Body of pancreas (tissue), 4 donors: ENCODE measurements around the gene RAB44.

Experiments used
- CTCF ChIP-seq, 7 experiments: fragments of 450-650 bp in 4 of 7; fragments of 200-600 bp in 3 of 7; sonication (generic) in 3 of 7; IDR thresholded peaks; one replicate each; pipeline ENCODE4 v1.5.1; 2016 to 2019; ENCODE audit warnings: antibody characterized with exemption in 7 of 7
- POLR2A ChIP-seq, 3 donors: fragments of 450-650 bp; IDR thresholded peaks; one replicate each; pipeline ENCODE4 v1.6.1; 2016; ENCODE audit warnings: antibody characterized with exemption in 3 of 3, mild to moderate bottlenecking in 2 of 3

- TF ChIP-seq POLR2A (IDR thresholded peaks at IDR 0.05) (no peak), CTCF (IDR thresholded peaks at IDR 0.05) (no peak)
These were observed 56.2 kb downstream of the RAB44 start for GRCh38 chr6:36753671-36754405.
